ENCODE measurements around the gene USP9Y.

Gene USP9Y

GRCh38 chrY:12793999-12794398 lies 93.0 kb downstream of the USP9Y start:
- no peaks in the 10 kb centered on the region for H3K27me3 ChIP-seq (ENCODE audit: control insufficient read depth in 3 of 3, insufficient read depth in 3 of 3, low read depth in 1 of 3, low read length in 3 of 3)
- no peak overlapping the region for H4K8ac ChIP-seq (ENCODE audit: low read depth, low read length)
- H2BK12ac ChIP-seq (ENCODE audit: low read length), result no peak overlapping the region
- H2BK5ac ChIP-seq (ENCODE audit: low read length), result no peak overlapping the region
- H2BK15ac ChIP-seq (ENCODE audit: low read length), result no peak overlapping the region
- H3K4me3 ChIP-seq (ENCODE audit: low read length in 2 of 2), result no peak overlapping the region
- H3K23ac ChIP-seq (ENCODE audit: low read depth, low read length, poor library complexity), result no peak overlapping the region
- H3K4ac ChIP-seq (ENCODE audit: low read length), result no peak overlapping the region
- no peaks in the 10 kb centered on the region for H3K9me3 ChIP-seq (replicated peaks in 1 of 2; ENCODE audit: control insufficient read depth in 2 of 2, insufficient read depth in 1 of 2, low read depth in 1 of 2, low read length in 2 of 2)
- H3K9ac ChIP-seq (ENCODE audit: low read depth, low read length, poor library complexity), result no peak overlapping the region
- no peak overlapping the region for H3K4me2 ChIP-seq (ENCODE audit: insufficient read depth, low read length, poor library complexity, severe bottlenecking)
- H3K18ac ChIP-seq (ENCODE audit: low read length), result no peak overlapping the region
- no peak overlapping the region for H4K91ac ChIP-seq (ENCODE audit: low read depth, low read length, poor library complexity)
- no peak overlapping the region for H2BK120ac ChIP-seq (ENCODE audit: low read depth, low read length)
- no peak overlapping the region for H2AFZ ChIP-seq (ENCODE audit: low read length)
- WGBS, 2 donors (ENCODE audit: extremely low coverage in 2 of 2, insufficient read length in 2 of 2, insufficient replicate concordance in 1 of 2), result no CpG with 5 or more reads among the region's 1 CpG
- H3K36me3 ChIP-seq (replicated peaks in 1 of 2; ENCODE audit: control insufficient read depth in 2 of 2, insufficient read depth in 2 of 2, low read length in 2 of 2), result peaks cover 0 to 2% of the 10 kb centered on the region in 2 donors
- no peak overlapping the region for H2AK5ac ChIP-seq (ENCODE audit: low read depth, low read length)
- H3K79me1 ChIP-seq (ENCODE audit: low read depth, low read length), result no peaks in the 10 kb centered on the region
- DNase-seq (ENCODE audit: low spot score), result no peak
- no peak overlapping the region for H3K14ac ChIP-seq (ENCODE audit: low read length)
- no peaks in the 10 kb centered on the region for H3K4me1 ChIP-seq (ENCODE audit: control insufficient read depth in 2 of 2, insufficient read depth in 1 of 2, low read depth in 1 of 2, low read length in 2 of 2)
- H3K27ac ChIP-seq (replicated peaks; ENCODE audit: low read length), result no peak overlapping the region

GRCh38 chrY:12808046-12808445 lies 107.0 kb downstream of the USP9Y start:
- no peak overlapping the region for H2BK12ac ChIP-seq (ENCODE audit: low read length)
- H2BK120ac ChIP-seq (ENCODE audit: low read depth, low read length), result no peak overlapping the region
- no peak overlapping the region for H4K91ac ChIP-seq (ENCODE audit: low read depth, low read length, poor library complexity)
- H2AK5ac ChIP-seq (ENCODE audit: low read depth, low read length), result no peak overlapping the region
- no peak overlapping the region for H3K4me3 ChIP-seq (ENCODE audit: low read length in 2 of 2)
- no peak overlapping the region for H2AFZ ChIP-seq (ENCODE audit: low read length)
- H3K36me3 ChIP-seq (replicated peaks in 1 of 2; ENCODE audit: control insufficient read depth in 2 of 2, insufficient read depth in 2 of 2, low read length in 2 of 2), result no peaks in the 10 kb centered on the region
- H3K79me1 ChIP-seq (ENCODE audit: low read depth, low read length), result no peaks in the 10 kb centered on the region
- no peak overlapping the region for H3K18ac ChIP-seq (ENCODE audit: low read length)
- no peak overlapping the region for H3K4ac ChIP-seq (ENCODE audit: low read length)
- no peak overlapping the region for H3K27ac ChIP-seq (replicated peaks; ENCODE audit: low read length)
- DNase-seq (ENCODE audit: low spot score), result no peak
- no peaks in the 10 kb centered on the region for H3K9me3 ChIP-seq (replicated peaks in 1 of 2; ENCODE audit: control insufficient read depth in 2 of 2, insufficient read depth in 1 of 2, low read depth in 1 of 2, low read length in 2 of 2)
- H4K8ac ChIP-seq (ENCODE audit: low read depth, low read length), result no peak overlapping the region
- H2BK5ac ChIP-seq (ENCODE audit: low read length), result no peak overlapping the region
- no CpG with 5 or more reads among the region's 1 CpG for WGBS, 2 donors (ENCODE audit: extremely low coverage in 2 of 2, insufficient read length in 2 of 2, insufficient replicate concordance in 1 of 2)
- no peak overlapping the region for H3K23ac ChIP-seq (ENCODE audit: low read depth, low read length, poor library complexity)
- H3K9ac ChIP-seq (ENCODE audit: low read depth, low read length, poor library complexity), result no peak overlapping the region
- no peak overlapping the region for H3K14ac ChIP-seq (ENCODE audit: low read length)
- H3K4me2 ChIP-seq (ENCODE audit: insufficient read depth, low read length, poor library complexity, severe bottlenecking), result no peak overlapping the region
- H3K4me1 ChIP-seq (ENCODE audit: control insufficient read depth in 2 of 2, insufficient read depth in 1 of 2, low read depth in 1 of 2, low read length in 2 of 2), result no peaks in the 10 kb centered on the region
- H2BK15ac ChIP-seq (ENCODE audit: low read length), result no peak overlapping the region
- no peaks in the 10 kb centered on the region for H3K27me3 ChIP-seq (ENCODE audit: control insufficient read depth in 3 of 3, insufficient read depth in 3 of 3, low read depth in 1 of 3, low read length in 3 of 3)

GRCh38 chrY:12809034-12809433 lies 108.0 kb downstream of the USP9Y start:
- Histone ChIP-seq H3K79me1 (ENCODE audit: low read depth, low read length) (no peaks in the 10 kb centered on the region), H3K9me3 (replicated peaks in 1 of 2; ENCODE audit: control insufficient read depth in 2 of 2, insufficient read depth in 1 of 2, low read depth in 1 of 2, low read length in 2 of 2) (no peaks in the 10 kb centered on the region), H4K8ac (ENCODE audit: low read depth, low read length) (no peak overlapping the region), H2BK12ac (ENCODE audit: low read length) (no peak overlapping the region), H2BK15ac (ENCODE audit: low read length) (no peak overlapping the region), H3K27me3 (ENCODE audit: control insufficient read depth in 3 of 3, insufficient read depth in 3 of 3, low read depth in 1 of 3, low read length in 3 of 3) (no peaks in the 10 kb centered on the region), H3K9ac (ENCODE audit: low read depth, low read length, poor library complexity) (no peak overlapping the region), H3K14ac (ENCODE audit: low read length) (no peak overlapping the region), H3K4me2 (ENCODE audit: insufficient read depth, low read length, poor library complexity, severe bottlenecking) (no peak overlapping the region), H3K23ac (ENCODE audit: low read depth, low read length, poor library complexity) (no peak overlapping the region), H3K4ac (ENCODE audit: low read length) (no peak overlapping the region), H3K27ac (replicated peaks; ENCODE audit: low read length) (no peak overlapping the region), H3K36me3 (replicated peaks in 1 of 2; ENCODE audit: control insufficient read depth in 2 of 2, insufficient read depth in 2 of 2, low read length in 2 of 2) (no peaks in the 10 kb centered on the region), H3K4me3 (ENCODE audit: low read length in 2 of 2) (no peak overlapping the region), H2BK120ac (ENCODE audit: low read depth, low read length) (no peak overlapping the region), H4K91ac (ENCODE audit: low read depth, low read length, poor library complexity) (no peak overlapping the region), H2BK5ac (ENCODE audit: low read length) (no peak overlapping the region), H3K18ac (ENCODE audit: low read length) (no peak overlapping the region), H2AK5ac (ENCODE audit: low read depth, low read length) (no peak overlapping the region), H3K4me1 (ENCODE audit: control insufficient read depth in 2 of 2, insufficient read depth in 1 of 2, low read depth in 1 of 2, low read length in 2 of 2) (no peaks in the 10 kb centered on the region), H2AFZ (ENCODE audit: low read length) (no peak overlapping the region)
- DNase-seq (ENCODE audit: low spot score), result no peak
- no CpG with 5 or more reads among the region's 3 CpGs for WGBS, 2 donors (ENCODE audit: extremely low coverage in 2 of 2, insufficient read length in 2 of 2, insufficient replicate concordance in 1 of 2)

- H4K8ac ChIP-seq (ENCODE audit: low read depth, low read length), result no peak overlapping the region
- no CpG with 5 or more reads among the region's 1 CpG for WGBS, 2 donors (ENCODE audit: extremely low coverage in 2 of 2, insufficient read length in 2 of 2, insufficient replicate concordance in 1 of 2)
- DNase-seq (ENCODE audit: low spot score), result no peak
- H3K4ac ChIP-seq (ENCODE audit: low read length), result no peak overlapping the region
- no peak overlapping the region for H2BK120ac ChIP-seq (ENCODE audit: low read depth, low read length)
- H3K4me3 ChIP-seq (ENCODE audit: low read length in 2 of 2), result no peak overlapping the region
- no peak overlapping the region for H2AK5ac ChIP-seq (ENCODE audit: low read depth, low read length)
- H3K23ac ChIP-seq (ENCODE audit: low read depth, low read length, poor library complexity), result no peak overlapping the region
- no peaks in the 10 kb centered on the region for H3K27me3 ChIP-seq (ENCODE audit: control insufficient read depth in 3 of 3, insufficient read depth in 3 of 3, low read depth in 1 of 3, low read length in 3 of 3)
- H2BK5ac ChIP-seq (ENCODE audit: low read length), result no peak overlapping the region
- no peaks in the 10 kb centered on the region for H3K79me1 ChIP-seq (ENCODE audit: low read depth, low read length)
- no peak overlapping the region for H3K14ac ChIP-seq (ENCODE audit: low read length)
- H3K4me2 ChIP-seq (ENCODE audit: insufficient read depth, low read length, poor library complexity, severe bottlenecking), result no peak overlapping the region
- no peak overlapping the region for H3K18ac ChIP-seq (ENCODE audit: low read length)
- H2BK12ac ChIP-seq (ENCODE audit: low read length), result no peak overlapping the region
- H2AFZ ChIP-seq (ENCODE audit: low read length), result no peak overlapping the region
- no peaks in the 10 kb centered on the region for H3K9me3 ChIP-seq (replicated peaks in 1 of 2; ENCODE audit: control insufficient read depth in 2 of 2, insufficient read depth in 1 of 2, low read depth in 1 of 2, low read length in 2 of 2)
- no peak overlapping the region for H3K27ac ChIP-seq (replicated peaks; ENCODE audit: low read length)
- no peak overlapping the region for H4K91ac ChIP-seq (ENCODE audit: low read depth, low read length, poor library complexity)
- H3K9ac ChIP-seq (ENCODE audit: low read depth, low read length, poor library complexity), result no peak overlapping the region
- no peaks in the 10 kb centered on the region for H3K36me3 ChIP-seq (replicated peaks in 1 of 2; ENCODE audit: control insufficient read depth in 2 of 2, insufficient read depth in 2 of 2, low read length in 2 of 2)
- no peak overlapping the region for H2BK15ac ChIP-seq (ENCODE audit: low read length)
- H3K4me1 ChIP-seq (ENCODE audit: control insufficient read depth in 2 of 2, insufficient read depth in 1 of 2, low read depth in 1 of 2, low read length in 2 of 2), result no peaks in the 10 kb centered on the region
These were observed 122.4 kb downstream of the USP9Y start for GRCh38 chrY:12823408-12823807.

Data from neuronal stem cell (in vitro differentiated cells).